ENCODE results near the gene TSNAXIP1. TPM values are rescaled to one million over a fixed set of nuclear protein-coding genes. Genes with fewer than 3 reads are reported as not detected.

TSNAXIP1 gene
- 0.43 TPM for polyA plus RNA-seq (2012; ENCODE audit: insufficient read depth, insufficient read length, low read depth)

GRCh38 chr16:67806428-67807147, at the start of gene TSNAXIP1, which contains the start of gene RANBP10:
Gene TSNAXIP1 (plus strand): TSS chr16:67806889. CDS start chr16:67807150, 261 bp downstream.
Gene RANBP10 (minus strand): TSS chr16:67806560. CDS start chr16:67806536, 24 bp downstream.
- H3K4me1 ChIP-seq, result no peaks in the 10 kb centered on the region
- H3K9me3 ChIP-seq, result no peaks in the 10 kb centered on the region
- no peak for TF ChIP-seq CTCF (IDR thresholded peaks at IDR 0.05; ENCODE audit: low read depth, low read length)

GRCh38 chr16:67758006-67758405, 48.7 kb upstream of the TSNAXIP1 start:
- TF ChIP-seq CTCF (IDR thresholded peaks at IDR 0.05; ENCODE audit: low read depth, low read length), result no peak
- Histone ChIP-seq H3K4me1 (no peaks in the 10 kb centered on the region), H3K9me3 (no peaks in the 10 kb centered on the region), H3K4me3 (ENCODE audit: low read depth, low read length) (no peak overlapping the region), H3K27me3 (no peaks in the 10 kb centered on the region), H3K36me3 (no peaks in the 10 kb centered on the region; the same call in 1 of the 2 replicates)
- no peak for DNase-seq

More at GRCh38 chr16:67806428-67807147, at the start of gene TSNAXIP1, which contains the start of gene RANBP10:
- Histone ChIP-seq H3K4me3 (ENCODE audit: low read depth, low read length) (peak within 1 kb of the TSS; percentile 90), H3K36me3 (peaks cover 17% of the 10 kb centered on the region), H3K27me3 (no peaks in the 10 kb centered on the region)
- peak; percentile 98 for DNase-seq

- Histone ChIP-seq H3K9me3 (no peaks in the 10 kb centered on the region), H3K27me3 (no peaks in the 10 kb centered on the region), H3K4me1 (no peaks in the 10 kb centered on the region), H3K36me3 (no peaks in the 10 kb centered on the region; the same call in 1 of the 2 replicates), H3K4me3 (ENCODE audit: low read depth, low read length) (no peak overlapping the region)
- DNase-seq, result no peak
- no peak for TF ChIP-seq CTCF (IDR thresholded peaks at IDR 0.05; ENCODE audit: low read depth, low read length)
These were observed 47.7 kb upstream of the TSNAXIP1 start for GRCh38 chr16:67758966-67759365.

GRCh38 chr16:67760206-67760955, 46.3 kb upstream of the TSNAXIP1 start:
- no peak for DNase-seq
- H3K4me1 ChIP-seq, result no peaks in the 10 kb centered on the region
- H3K27me3 ChIP-seq, result no peaks in the 10 kb centered on the region
- H3K36me3 ChIP-seq, result no peaks in the 10 kb centered on the region; the same call in 1 of the 2 replicates
- H3K4me3 ChIP-seq (ENCODE audit: low read depth, low read length), result no peak overlapping the region
- no peaks in the 10 kb centered on the region for H3K9me3 ChIP-seq
- no peak for TF ChIP-seq CTCF (IDR thresholded peaks at IDR 0.05; ENCODE audit: low read depth, low read length)

- H3K27me3 ChIP-seq, result no peaks in the 10 kb centered on the region
- no peaks in the 10 kb centered on the region for H3K9me3 ChIP-seq
- no peak for DNase-seq
- TF ChIP-seq CTCF (IDR thresholded peaks at IDR 0.05; ENCODE audit: low read depth, low read length), result no peak
- H3K4me3 ChIP-seq (ENCODE audit: low read depth, low read length), result no peak overlapping the region
- H3K36me3 ChIP-seq, result no peaks in the 10 kb centered on the region; the same call in 1 of the 2 replicates
- H3K4me1 ChIP-seq, result no peaks in the 10 kb centered on the region
These were observed 45.8 kb upstream of the TSNAXIP1 start for GRCh38 chr16:67760956-67761230.

- no peak for TF ChIP-seq CTCF (IDR thresholded peaks at IDR 0.05; ENCODE audit: low read depth, low read length)
- Histone ChIP-seq H3K4me1 (no peaks in the 10 kb centered on the region), H3K4me3 (ENCODE audit: low read depth, low read length) (no peak overlapping the region), H3K36me3 (no peaks in the 10 kb centered on the region; the same call in 1 of the 2 replicates), H3K27me3 (no peaks in the 10 kb centered on the region), H3K9me3 (no peaks in the 10 kb centered on the region)
- DNase-seq, result no peak
These were observed 44.8 kb upstream of the TSNAXIP1 start for GRCh38 chr16:67761924-67762323.
